Measurements from ENCODE around the gene EFCAB12. TPM values are rescaled to one million over a fixed set of nuclear protein-coding genes. Genes with fewer than 3 reads are reported as not detected.

The EFCAB12 gene
- total RNA-seq, 1 experiment from 2014 or later = 0.71 TPM

GRCh38 chr3:129425619-129426018 is 2.8 kb downstream of the EFCAB12 start:
- ChIA-PET CTCF (no interaction called here), POLR2A (ENCODE audit: low non-redundant PET) (no interaction called here)
- BruUV-seq (replicated peaks) = no TSS peak
- peaks cover 8% of the 10 kb centered on the region for H3K4me1 ChIP-seq (ENCODE audit: insufficient read depth, low read length, poor library complexity, severe bottlenecking)
- H3K4me3 ChIP-seq (ENCODE audit: low read depth, low read length, poor library complexity, severe bottlenecking) = no peak overlapping the region
- intact Hi-C loops (cut with micrococcal nuclease; ENCODE audit: unreplicated experiment) = no loop called here
- DNase-seq (ENCODE audit: low spot score) = no peak
- no peak overlapping the region for H3K27ac ChIP-seq (ENCODE audit: low read depth, low read length, poor library complexity, severe bottlenecking)
- TF ChIP-seq CTCF (conservative IDR thresholded peaks at IDR 0.05; ENCODE audit: low read depth, low read length) = no peak
- no peak for TF ChIP-seq EZH2 (IDR thresholded peaks at IDR 0.05; ENCODE audit: borderline replicate concordance, low read depth, low read length, poor library complexity, severe bottlenecking)
- H3K27me3 ChIP-seq (replicated peaks; ENCODE audit: insufficient read depth, low read depth, low read length, poor library complexity) = no peaks in the 10 kb centered on the region
- H3K9me3 ChIP-seq (ENCODE audit: low read depth, low read length, poor library complexity, severe bottlenecking) = no peaks in the 10 kb centered on the region
- no peaks in the 10 kb centered on the region for H3K36me3 ChIP-seq (ENCODE audit: insufficient read depth, low read length, poor library complexity, severe bottlenecking)

- Histone ChIP-seq H3K4me3 (ENCODE audit: low read depth, low read length, poor library complexity, severe bottlenecking) (no peak overlapping the region), H3K4me1 (ENCODE audit: insufficient read depth, low read length, poor library complexity, severe bottlenecking) (peaks cover 8% of the 10 kb centered on the region), H3K9me3 (ENCODE audit: low read depth, low read length, poor library complexity, severe bottlenecking) (no peaks in the 10 kb centered on the region), H3K27ac (ENCODE audit: low read depth, low read length, poor library complexity, severe bottlenecking) (no peak overlapping the region), H3K36me3 (ENCODE audit: insufficient read depth, low read length, poor library complexity, severe bottlenecking) (no peaks in the 10 kb centered on the region), H3K27me3 (replicated peaks; ENCODE audit: insufficient read depth, low read depth, low read length, poor library complexity) (no peaks in the 10 kb centered on the region)
- TF ChIP-seq EZH2 (IDR thresholded peaks at IDR 0.05; ENCODE audit: borderline replicate concordance, low read depth, low read length, poor library complexity, severe bottlenecking) = no peak
- no peak for TF ChIP-seq CTCF (conservative IDR thresholded peaks at IDR 0.05; ENCODE audit: low read depth, low read length)
- BruUV-seq (replicated peaks) = no TSS peak
- ChIA-PET POLR2A (ENCODE audit: low non-redundant PET) (no interaction called here), CTCF (no interaction called here)
- DNase-seq (ENCODE audit: low spot score) = no peak
- intact Hi-C loops (cut with micrococcal nuclease; ENCODE audit: unreplicated experiment) = no loop called here
Measured at GRCh38 chr3:129425213-129425612, 3.2 kb downstream of the EFCAB12 start.

DNA sequence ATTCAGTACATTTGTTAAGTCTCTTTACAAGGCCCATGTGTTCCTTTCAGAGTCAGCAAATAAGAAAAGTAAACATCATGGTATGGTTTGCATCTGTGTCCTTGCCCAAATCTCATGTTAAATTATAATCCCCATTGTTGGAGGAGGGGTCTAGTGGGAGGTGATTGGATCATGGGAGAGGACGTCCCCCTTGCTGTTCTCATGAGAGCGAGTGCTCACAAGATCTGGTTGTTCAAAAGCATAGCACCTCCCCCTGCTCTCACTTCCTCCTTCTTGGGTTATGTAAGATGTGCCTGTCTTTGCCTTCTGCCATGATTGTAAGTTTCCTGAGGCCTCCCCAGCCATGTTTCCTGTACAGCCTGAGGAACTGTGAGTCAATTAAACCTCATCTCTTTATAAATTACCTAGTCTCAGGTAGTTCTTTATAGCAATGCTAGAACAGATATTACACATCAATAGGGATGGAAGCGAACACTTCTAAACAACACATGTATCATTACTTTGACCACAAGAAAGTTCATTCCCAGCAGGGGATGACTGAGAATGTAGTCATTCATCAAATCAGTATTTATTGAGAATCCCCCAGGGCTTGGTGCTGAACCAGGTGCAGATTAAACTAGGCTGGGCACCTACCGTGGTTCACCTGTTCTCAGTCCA is 4.1 kb downstream of the EFCAB12 start:
- Histone ChIP-seq H3K36me3 (ENCODE audit: insufficient read depth, low read length, poor library complexity, severe bottlenecking) (no peaks in the 10 kb centered on the region), H3K27ac (ENCODE audit: low read depth, low read length, poor library complexity, severe bottlenecking) (no peak overlapping the region), H3K27me3 (replicated peaks; ENCODE audit: insufficient read depth, low read depth, low read length, poor library complexity) (no peaks in the 10 kb centered on the region), H3K4me1 (ENCODE audit: insufficient read depth, low read length, poor library complexity, severe bottlenecking) (peaks cover 8% of the 10 kb centered on the region), H3K9me3 (ENCODE audit: low read depth, low read length, poor library complexity, severe bottlenecking) (no peaks in the 10 kb centered on the region), H3K4me3 (ENCODE audit: low read depth, low read length, poor library complexity, severe bottlenecking) (no peak overlapping the region)
- ChIA-PET CTCF (no interaction called here), POLR2A (ENCODE audit: low non-redundant PET) (no interaction called here)
- intact Hi-C loops (cut with micrococcal nuclease; ENCODE audit: unreplicated experiment) = no loop called here
- TF ChIP-seq CTCF (conservative IDR thresholded peaks at IDR 0.05; ENCODE audit: low read depth, low read length) (no peak), EZH2 (IDR thresholded peaks at IDR 0.05; ENCODE audit: borderline replicate concordance, low read depth, low read length, poor library complexity, severe bottlenecking) (no peak)
- no TSS peak for BruUV-seq (replicated peaks)
- DNase-seq (ENCODE audit: low spot score) = no peak

All from A673 (cell line).